ENCODE measurements around the gene BSDC1. TPM values are rescaled to one million over a fixed set of nuclear protein-coding genes. Genes with fewer than 3 reads are reported as not detected.

The BSDC1 gene
- total and polyA plus RNA-seq, 10 donors: 18.4 to 95.8 (median 66.8) TPM

- intact Hi-C loops (cut with DNase I; ENCODE audit: low total_unique reads): no loop called here
- TF ChIP-seq, protein P1, sequence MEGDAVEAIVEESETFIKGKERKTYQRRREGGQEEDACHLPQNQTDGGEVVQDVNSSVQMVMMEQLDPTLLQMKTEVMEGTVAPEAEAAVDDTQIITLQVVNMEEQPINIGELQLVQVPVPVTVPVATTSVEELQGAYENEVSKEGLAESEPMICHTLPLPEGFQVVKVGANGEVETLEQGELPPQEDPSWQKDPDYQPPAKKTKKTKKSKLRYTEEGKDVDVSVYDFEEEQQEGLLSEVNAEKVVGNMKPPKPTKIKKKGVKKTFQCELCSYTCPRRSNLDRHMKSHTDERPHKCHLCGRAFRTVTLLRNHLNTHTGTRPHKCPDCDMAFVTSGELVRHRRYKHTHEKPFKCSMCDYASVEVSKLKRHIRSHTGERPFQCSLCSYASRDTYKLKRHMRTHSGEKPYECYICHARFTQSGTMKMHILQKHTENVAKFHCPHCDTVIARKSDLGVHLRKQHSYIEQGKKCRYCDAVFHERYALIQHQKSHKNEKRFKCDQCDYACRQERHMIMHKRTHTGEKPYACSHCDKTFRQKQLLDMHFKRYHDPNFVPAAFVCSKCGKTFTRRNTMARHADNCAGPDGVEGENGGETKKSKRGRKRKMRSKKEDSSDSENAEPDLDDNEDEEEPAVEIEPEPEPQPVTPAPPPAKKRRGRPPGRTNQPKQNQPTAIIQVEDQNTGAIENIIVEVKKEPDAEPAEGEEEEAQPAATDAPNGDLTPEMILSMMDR (IDR thresholded peaks at IDR 0.05 in 8 of 11, conservative IDR thresholded peaks at IDR 0.05 in 3 of 11): peak in 1 of 11 experiments; percentile 3
- peak in 1 of 3 donors; percentile 45 for TF ChIP-seq POLR2AphosphoS5 (IDR thresholded peaks at IDR 0.05)
- TF ChIP-seq POLR2A (IDR thresholded peaks at IDR 0.05): no peak
- H3K4me1 ChIP-seq: peaks cover 37 to 91% (median 72%) of the 10 kb centered on the region in 6 donors
- peak overlapping the region in 7 of 8 donors; percentile 54 to 91 (median 86) for H3K27ac ChIP-seq
- no peaks in the 10 kb centered on the region for H3K9me3 ChIP-seq
- 51 to 63% (median 55%) methylated on average over 14 to 16 of the region's 16 CpGs for WGBS, 5 donors
- H3K36me3 ChIP-seq: peaks cover 0 to 15% (median 3%) of the 10 kb centered on the region in 6 donors
- H3K27me3 ChIP-seq (replicated peaks in 1 of 7): peaks cover 0 to 4% (median 0%) of the 10 kb centered on the region in 7 donors
- peak overlapping the region in 1 of 8 donors; percentile 87 for H3K4me3 ChIP-seq
- peak; percentile 91 for DNase-seq
Measured at GRCh38 chr1:32337855-32338636, 56.2 kb downstream of the BSDC1 start.

DNA sequence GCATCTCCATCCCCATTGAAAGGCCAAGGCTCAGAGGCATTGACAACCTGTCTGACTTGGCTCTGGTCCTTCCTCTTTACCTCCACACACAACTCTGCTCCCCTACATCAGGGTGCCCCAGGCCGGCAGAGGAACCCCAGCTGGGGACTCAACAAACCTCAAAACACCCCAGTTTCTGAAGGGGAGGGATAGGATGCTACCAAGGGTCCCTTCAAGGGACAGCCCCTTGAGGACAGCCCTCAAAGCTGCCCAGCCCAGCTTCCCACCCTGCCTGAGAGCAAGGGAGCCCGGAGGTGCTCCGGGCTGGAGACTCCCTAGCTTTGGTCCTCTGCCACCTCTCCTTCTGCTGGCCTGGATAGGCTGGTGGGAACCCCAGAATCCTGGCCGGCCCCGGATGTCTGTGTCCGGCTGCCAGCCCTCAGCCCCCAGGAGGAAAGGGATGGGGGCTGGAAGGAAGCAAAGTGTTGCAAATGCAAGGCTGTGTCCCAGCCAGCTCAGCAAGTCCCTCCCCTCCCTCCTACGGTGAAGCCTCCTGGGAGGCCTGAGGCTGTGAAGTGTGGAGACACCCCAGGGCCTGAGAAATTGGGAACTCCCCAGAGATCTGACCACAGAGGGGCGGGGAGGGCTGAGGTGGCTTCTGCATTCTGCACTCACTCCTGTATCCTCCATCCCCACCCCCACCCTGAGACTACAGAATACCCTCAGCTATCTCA, 57.1 kb downstream of the BSDC1 start:
- TF ChIP-seq, protein P1 (IDR thresholded peaks at IDR 0.05 in 8 of 11, conservative IDR thresholded peaks at IDR 0.05 in 3 of 11): no peak
- peak; percentile 22 to 50 (median 43) for TF ChIP-seq POLR2AphosphoS5 (IDR thresholded peaks at IDR 0.05)
- 25 to 41% (median 35%) methylated on average over 7 to 8 of the region's 8 CpGs for WGBS, 5 donors

GRCh38 chr1:32336591-32336932, 57.7 kb downstream of the BSDC1 start:
- Histone ChIP-seq H3K4me3 (peak overlapping the region in 7 of 8 donors; percentile 54 to 87 (median 73)), H3K27ac (peak overlapping the region; percentile 58 to 91 (median 85)), H3K27me3 (replicated peaks in 1 of 7) (peaks cover 0 to 4% (median 0%) of the 10 kb centered on the region in 7 donors), H3K36me3 (peaks cover 0 to 30% (median 18%) of the 10 kb centered on the region in 6 donors), H3K9me3 (no peaks in the 10 kb centered on the region), H3K4me1 (peaks cover 37 to 88% (median 64%) of the 10 kb centered on the region in 6 donors)
- 27 to 32% (median 30%) methylated on average over 3 to 15 of the region's 15 CpGs for WGBS, 5 donors
- no peak for DNase-seq
- intact Hi-C loops (cut with DNase I; ENCODE audit: low total_unique reads): no loop called here
- TF ChIP-seq POLR2A (IDR thresholded peaks at IDR 0.05) (no peak), POLR2AphosphoS5 (IDR thresholded peaks at IDR 0.05) (no peak)
- TF ChIP-seq, protein P1 (IDR thresholded peaks at IDR 0.05 in 8 of 11, conservative IDR thresholded peaks at IDR 0.05 in 3 of 11): no peak

More for the DNA sequence above, 57.1 kb downstream of the BSDC1 start:
- Histone ChIP-seq H3K4me3 (peak overlapping the region in 4 of 8 donors; percentile 69 to 87 (median 74)), H3K27ac (peak overlapping the region in 7 of 8 donors; percentile 81 to 91 (median 86)), H3K36me3 (peaks cover 0 to 25% (median 12%) of the 10 kb centered on the region in 6 donors), H3K9me3 (no peaks in the 10 kb centered on the region), H3K4me1 (peaks cover 37 to 92% (median 68%) of the 10 kb centered on the region in 6 donors), H3K27me3 (replicated peaks in 1 of 7) (peaks cover 0 to 4% (median 0%) of the 10 kb centered on the region in 7 donors)
- peak; percentile 93 for DNase-seq
- intact Hi-C loops (cut with DNase I; ENCODE audit: low total_unique reads): no loop called here
